Cardiac fibroblast (primary cell): ENCODE measurements around the gene SARM1.

ENCODE experiments used
- DNase-seq, 2 donors: peaks; one replicate each; pipeline versions ENCODE4 v3.0.0 to v3.0.0-alpha.2; 2010; ENCODE audit warnings: low read depth in 2 of 2
- H3K4me3 ChIP-seq, 2 donors: replicated peaks in 1 of 2; 1 replicate in 1 of 2; 2 replicates in 1 of 2; pipeline ENCODE4 v1.5.1; 2011; ENCODE audit warnings: low read depth in 2 of 2, low read length in 2 of 2, mild to moderate bottlenecking in 2 of 2, moderate library complexity in 1 of 2
- CTCF ChIP-seq: IDR thresholded peaks from one replicate; pipeline ENCODE4 v1.5.1; 2011; ENCODE audit warnings: low read depth, mild to moderate bottlenecking, low read length, inconsistent platforms

The SARM1 gene

GRCh38 chr17:28404461-28404811 is 32.9 kb downstream of the SARM1 start:
- DNase-seq: no peak
- no peak for TF ChIP-seq CTCF
- H3K4me3 ChIP-seq: no peak overlapping the region

GRCh38 chr17:28404812-28405570 is 33.5 kb downstream of the SARM1 start:
- DNase-seq: peak in 1 of 2 donors; percentile 4
- peak overlapping the region; percentile 59 to 66 for H3K4me3 ChIP-seq
- TF ChIP-seq CTCF: no peak

- DNase-seq: peak; percentile 10 to 18
- peak within 1 kb of the TSS; percentile 59 to 66 for H3K4me3 ChIP-seq
- no peak for TF ChIP-seq CTCF
These were observed 34.4 kb downstream of the SARM1 start, which contains the start of gene SLC46A1 for GRCh38 chr17:28405632-28406472. TSS of gene SLC46A1 (minus strand) at chr17:28406212. CDS start at chr17:28406114, 98 bp downstream.

GRCh38 chr17:28406473-28406814 is 35.0 kb downstream of the SARM1 start:
- DNase-seq: no peak
- no peak for TF ChIP-seq CTCF
- H3K4me3 ChIP-seq: peak overlapping the region; percentile 59 to 66

- DNase-seq: no peak
- H3K4me3 ChIP-seq: no peak overlapping the region
- no peak for TF ChIP-seq CTCF
These were observed 35.9 kb downstream of the SARM1 start for GRCh38 chr17:28407130-28407973.

GRCh38 chr17:28407974-28408306 is 36.4 kb downstream of the SARM1 start:
- no peak overlapping the region for H3K4me3 ChIP-seq
- TF ChIP-seq CTCF: no peak
- DNase-seq: no peak
